ENCODE data around the gene MUCL1. TPM values are rescaled to one million over a fixed set of nuclear protein-coding genes. Genes with fewer than 3 reads are reported as not detected.

Gene MUCL1
- total RNA-seq, 1 experiment from 2014 or later, result not detected

DNA sequence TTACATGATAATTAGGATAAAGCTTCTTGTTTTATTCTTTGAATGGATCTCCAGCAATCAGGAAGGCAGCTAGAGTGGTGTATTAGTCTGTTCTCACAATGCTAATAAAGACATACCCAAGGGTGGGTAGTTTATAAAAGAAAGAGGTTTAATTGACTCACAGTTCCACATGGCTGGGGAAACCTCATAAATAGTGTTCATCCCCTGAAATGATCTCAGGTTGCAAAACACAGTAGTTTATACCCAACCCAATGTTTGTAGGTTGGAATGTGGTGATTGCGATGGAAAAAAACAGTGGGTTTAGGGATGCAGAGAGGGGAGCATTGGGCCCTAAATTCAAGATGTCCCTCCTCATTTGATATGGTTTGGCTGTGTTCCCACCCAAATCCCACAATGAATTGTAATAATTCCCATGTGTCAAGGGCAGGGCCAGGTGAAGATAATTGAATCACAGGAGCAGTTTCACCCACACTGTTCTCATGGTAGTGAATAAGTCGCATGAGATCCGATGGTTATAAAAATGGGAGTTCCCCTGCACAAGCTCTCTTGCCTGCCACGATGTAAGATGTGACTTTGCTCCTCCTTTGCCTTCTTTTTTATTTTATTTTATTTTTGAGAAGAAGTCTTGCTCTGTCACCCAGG is 11.5 kb downstream of the MUCL1 start:
- no peak for TF ChIP-seq EZH2 (IDR thresholded peaks at IDR 0.05; ENCODE audit: borderline replicate concordance, low read depth, low read length, poor library complexity, severe bottlenecking)
- TF ChIP-seq, protein P1, sequence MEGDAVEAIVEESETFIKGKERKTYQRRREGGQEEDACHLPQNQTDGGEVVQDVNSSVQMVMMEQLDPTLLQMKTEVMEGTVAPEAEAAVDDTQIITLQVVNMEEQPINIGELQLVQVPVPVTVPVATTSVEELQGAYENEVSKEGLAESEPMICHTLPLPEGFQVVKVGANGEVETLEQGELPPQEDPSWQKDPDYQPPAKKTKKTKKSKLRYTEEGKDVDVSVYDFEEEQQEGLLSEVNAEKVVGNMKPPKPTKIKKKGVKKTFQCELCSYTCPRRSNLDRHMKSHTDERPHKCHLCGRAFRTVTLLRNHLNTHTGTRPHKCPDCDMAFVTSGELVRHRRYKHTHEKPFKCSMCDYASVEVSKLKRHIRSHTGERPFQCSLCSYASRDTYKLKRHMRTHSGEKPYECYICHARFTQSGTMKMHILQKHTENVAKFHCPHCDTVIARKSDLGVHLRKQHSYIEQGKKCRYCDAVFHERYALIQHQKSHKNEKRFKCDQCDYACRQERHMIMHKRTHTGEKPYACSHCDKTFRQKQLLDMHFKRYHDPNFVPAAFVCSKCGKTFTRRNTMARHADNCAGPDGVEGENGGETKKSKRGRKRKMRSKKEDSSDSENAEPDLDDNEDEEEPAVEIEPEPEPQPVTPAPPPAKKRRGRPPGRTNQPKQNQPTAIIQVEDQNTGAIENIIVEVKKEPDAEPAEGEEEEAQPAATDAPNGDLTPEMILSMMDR (conservative IDR thresholded peaks at IDR 0.05; ENCODE audit: low read depth, low read length), result no peak
- ChIA-PET POLR2A (ENCODE audit: low non-redundant PET) (no interaction called here), CTCF (no interaction called here)
- H3K9me3 ChIP-seq (ENCODE audit: low read depth, low read length, poor library complexity, severe bottlenecking), result no peaks in the 10 kb centered on the region
- no TSS peak for BruUV-seq (replicated peaks)
- H3K27ac ChIP-seq (ENCODE audit: low read depth, low read length, poor library complexity, severe bottlenecking), result no peak overlapping the region
- no peak overlapping the region for H3K4me3 ChIP-seq (ENCODE audit: low read depth, low read length, poor library complexity, severe bottlenecking)
- no peaks in the 10 kb centered on the region for H3K27me3 ChIP-seq (replicated peaks; ENCODE audit: insufficient read depth, low read depth, low read length, poor library complexity)
- intact Hi-C loops (cut with micrococcal nuclease; ENCODE audit: unreplicated experiment), result no loop called here
- no peak for DNase-seq (ENCODE audit: low spot score)
- no peaks in the 10 kb centered on the region for H3K4me1 ChIP-seq (ENCODE audit: insufficient read depth, low read length, poor library complexity, severe bottlenecking)
- H3K36me3 ChIP-seq (ENCODE audit: insufficient read depth, low read length, poor library complexity, severe bottlenecking), result no peaks in the 10 kb centered on the region

- no peaks in the 10 kb centered on the region for H3K9me3 ChIP-seq (ENCODE audit: low read depth, low read length, poor library complexity, severe bottlenecking)
- H3K4me3 ChIP-seq (ENCODE audit: low read depth, low read length, poor library complexity, severe bottlenecking), result no peak overlapping the region
- TF ChIP-seq, protein P1 (conservative IDR thresholded peaks at IDR 0.05; ENCODE audit: low read depth, low read length), result no peak
- no peak for TF ChIP-seq EZH2 (IDR thresholded peaks at IDR 0.05; ENCODE audit: borderline replicate concordance, low read depth, low read length, poor library complexity, severe bottlenecking)
- no peaks in the 10 kb centered on the region for H3K36me3 ChIP-seq (ENCODE audit: insufficient read depth, low read length, poor library complexity, severe bottlenecking)
- ChIA-PET POLR2A (ENCODE audit: low non-redundant PET) (no interaction called here), CTCF (no interaction called here)
- no peaks in the 10 kb centered on the region for H3K4me1 ChIP-seq (ENCODE audit: insufficient read depth, low read length, poor library complexity, severe bottlenecking)
- H3K27me3 ChIP-seq (replicated peaks; ENCODE audit: insufficient read depth, low read depth, low read length, poor library complexity), result no peaks in the 10 kb centered on the region
- no peak for DNase-seq (ENCODE audit: low spot score)
- BruUV-seq (replicated peaks), result no TSS peak
- H3K27ac ChIP-seq (ENCODE audit: low read depth, low read length, poor library complexity, severe bottlenecking), result no peak overlapping the region
- intact Hi-C loops (cut with micrococcal nuclease; ENCODE audit: unreplicated experiment), result no loop called here
Measured at GRCh38 chr12:54868690-54869089, 14.4 kb downstream of the MUCL1 start.

DNA sequence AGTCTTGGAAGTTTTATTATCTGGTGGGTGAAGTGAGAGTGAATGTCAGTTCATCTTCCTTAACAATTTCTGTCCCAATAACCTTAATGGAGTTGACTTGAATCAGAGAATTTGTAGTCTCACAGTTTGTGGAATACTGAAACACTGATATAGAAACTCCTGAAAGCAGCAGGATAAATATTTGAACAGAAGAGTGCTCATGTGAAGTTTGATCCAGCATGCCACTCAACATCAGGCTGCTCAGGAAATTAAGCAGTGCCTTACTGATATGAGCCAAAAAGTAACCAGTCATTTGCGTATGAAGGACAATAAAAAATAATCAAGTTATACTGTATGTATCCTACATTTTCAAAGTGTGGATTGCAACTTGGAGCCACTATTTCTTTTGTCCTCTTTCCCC is 15.7 kb downstream of the MUCL1 start:
- BruUV-seq (replicated peaks), result no TSS peak
- CTCF ChIA-PET, result no interaction called here
- TF ChIP-seq, protein P1 (conservative IDR thresholded peaks at IDR 0.05; ENCODE audit: low read depth, low read length), result no peak
- no peak for TF ChIP-seq EZH2 (IDR thresholded peaks at IDR 0.05; ENCODE audit: borderline replicate concordance, low read depth, low read length, poor library complexity, severe bottlenecking)
- DNase-seq (ENCODE audit: low spot score), result no peak
- Histone ChIP-seq H3K27me3 (replicated peaks; ENCODE audit: insufficient read depth, low read depth, low read length, poor library complexity) (peaks cover 4% of the 10 kb centered on the region), H3K4me3 (ENCODE audit: low read depth, low read length, poor library complexity, severe bottlenecking) (no peak overlapping the region), H3K9me3 (ENCODE audit: low read depth, low read length, poor library complexity, severe bottlenecking) (no peaks in the 10 kb centered on the region), H3K36me3 (ENCODE audit: insufficient read depth, low read length, poor library complexity, severe bottlenecking) (no peaks in the 10 kb centered on the region), H3K27ac (ENCODE audit: low read depth, low read length, poor library complexity, severe bottlenecking) (no peak overlapping the region), H3K4me1 (ENCODE audit: insufficient read depth, low read length, poor library complexity, severe bottlenecking) (no peaks in the 10 kb centered on the region)
- intact Hi-C loops (cut with micrococcal nuclease; ENCODE audit: unreplicated experiment), result no loop called here
- POLR2A ChIA-PET (ENCODE audit: low non-redundant PET), result no interaction called here
